Measurements from ENCODE around the gene NRXN3.

Gene NRXN3

DNA sequence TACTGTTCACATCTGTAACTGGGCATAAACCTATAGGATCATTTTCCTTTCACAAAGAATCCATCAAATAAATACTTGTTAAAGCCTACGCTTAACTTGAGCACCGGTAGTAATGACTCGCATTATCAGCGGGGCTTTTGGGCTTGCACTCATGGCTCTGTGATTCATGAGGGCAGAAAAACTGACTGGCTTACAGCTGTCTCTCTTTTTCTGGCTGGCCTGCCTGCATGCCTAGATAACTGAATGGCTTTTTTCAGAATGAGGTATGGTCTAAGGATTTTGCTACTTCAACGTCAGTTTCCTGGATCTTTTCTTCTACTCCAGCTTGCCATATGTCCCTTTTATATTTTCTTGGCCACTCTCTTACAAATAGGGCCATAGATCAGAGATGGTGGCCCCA lies 531.1 kb downstream of the NRXN3 start:
- H3K36me3 ChIP-seq (ENCODE audit: control insufficient read depth, insufficient read depth, low read length) = no peaks in the 10 kb centered on the region
- TF ChIP-seq, protein P1, sequence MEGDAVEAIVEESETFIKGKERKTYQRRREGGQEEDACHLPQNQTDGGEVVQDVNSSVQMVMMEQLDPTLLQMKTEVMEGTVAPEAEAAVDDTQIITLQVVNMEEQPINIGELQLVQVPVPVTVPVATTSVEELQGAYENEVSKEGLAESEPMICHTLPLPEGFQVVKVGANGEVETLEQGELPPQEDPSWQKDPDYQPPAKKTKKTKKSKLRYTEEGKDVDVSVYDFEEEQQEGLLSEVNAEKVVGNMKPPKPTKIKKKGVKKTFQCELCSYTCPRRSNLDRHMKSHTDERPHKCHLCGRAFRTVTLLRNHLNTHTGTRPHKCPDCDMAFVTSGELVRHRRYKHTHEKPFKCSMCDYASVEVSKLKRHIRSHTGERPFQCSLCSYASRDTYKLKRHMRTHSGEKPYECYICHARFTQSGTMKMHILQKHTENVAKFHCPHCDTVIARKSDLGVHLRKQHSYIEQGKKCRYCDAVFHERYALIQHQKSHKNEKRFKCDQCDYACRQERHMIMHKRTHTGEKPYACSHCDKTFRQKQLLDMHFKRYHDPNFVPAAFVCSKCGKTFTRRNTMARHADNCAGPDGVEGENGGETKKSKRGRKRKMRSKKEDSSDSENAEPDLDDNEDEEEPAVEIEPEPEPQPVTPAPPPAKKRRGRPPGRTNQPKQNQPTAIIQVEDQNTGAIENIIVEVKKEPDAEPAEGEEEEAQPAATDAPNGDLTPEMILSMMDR (IDR thresholded peaks at IDR 0.05; ENCODE audit: insufficient read depth, low read length, poor library complexity, severe bottlenecking) = no peak
- H3K4me3 ChIP-seq (replicated peaks; ENCODE audit: low read depth, low read length) = no peak overlapping the region
- DNase-seq (ENCODE audit: extremely low read depth, insufficient read length) = no peak
- H3K27me3 ChIP-seq (replicated peaks; ENCODE audit: control insufficient read depth, insufficient read depth, low read length) = no peaks in the 10 kb centered on the region

DNA sequence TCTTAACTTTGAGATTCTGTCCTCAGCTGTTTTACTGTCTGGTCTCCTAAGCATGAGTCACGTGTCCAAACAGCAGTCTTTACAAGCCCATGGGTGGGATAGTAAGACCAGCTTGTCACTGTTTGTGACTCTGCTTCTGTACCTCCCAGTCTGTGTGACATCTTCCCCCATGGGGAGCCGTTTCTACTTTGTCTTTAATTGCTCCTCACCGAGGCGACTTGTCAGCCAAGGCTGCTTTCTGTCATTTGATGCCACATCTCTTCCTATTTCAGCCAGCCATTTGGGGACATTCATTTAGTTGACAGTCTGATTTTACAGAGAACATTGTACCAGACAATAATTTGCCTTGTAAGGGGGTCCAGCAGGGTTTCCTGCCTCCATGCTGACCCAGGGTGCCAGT lies 534.8 kb downstream of the NRXN3 start:
- no peaks in the 10 kb centered on the region for H3K27me3 ChIP-seq (replicated peaks; ENCODE audit: control insufficient read depth, insufficient read depth, low read length)
- DNase-seq (ENCODE audit: extremely low read depth, insufficient read length) = no peak
- H3K4me3 ChIP-seq (replicated peaks; ENCODE audit: low read depth, low read length) = no peak overlapping the region
- H3K36me3 ChIP-seq (ENCODE audit: control insufficient read depth, insufficient read depth, low read length) = no peaks in the 10 kb centered on the region
- TF ChIP-seq, protein P1 (IDR thresholded peaks at IDR 0.05; ENCODE audit: insufficient read depth, low read length, poor library complexity, severe bottlenecking) = no peak

DNA sequence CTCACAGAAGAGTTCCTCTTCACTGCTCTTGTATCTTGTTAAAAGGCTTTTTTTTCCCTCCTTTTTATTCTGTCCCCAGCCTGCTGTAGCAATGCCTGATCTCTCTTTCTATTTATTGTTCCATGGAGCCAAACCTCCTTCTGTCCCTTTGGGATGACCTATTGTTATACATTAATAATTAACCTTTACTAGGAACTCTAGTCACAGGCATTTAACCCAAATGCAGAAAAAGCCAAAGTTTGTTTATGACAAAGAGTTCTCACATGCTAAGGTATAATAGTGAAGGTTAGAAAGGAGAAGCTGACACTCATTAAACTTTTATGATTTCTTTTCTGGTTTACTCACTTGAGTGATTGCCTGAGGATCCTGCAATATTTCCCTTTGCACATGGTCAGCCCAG lies 535.8 kb downstream of the NRXN3 start:
- no peak for DNase-seq (ENCODE audit: extremely low read depth, insufficient read length)
- Histone ChIP-seq H3K27me3 (replicated peaks; ENCODE audit: control insufficient read depth, insufficient read depth, low read length) (no peaks in the 10 kb centered on the region), H3K36me3 (ENCODE audit: control insufficient read depth, insufficient read depth, low read length) (no peaks in the 10 kb centered on the region), H3K4me3 (replicated peaks; ENCODE audit: low read depth, low read length) (no peak overlapping the region)
- TF ChIP-seq, protein P1 (IDR thresholded peaks at IDR 0.05; ENCODE audit: insufficient read depth, low read length, poor library complexity, severe bottlenecking) = no peak

DNA sequence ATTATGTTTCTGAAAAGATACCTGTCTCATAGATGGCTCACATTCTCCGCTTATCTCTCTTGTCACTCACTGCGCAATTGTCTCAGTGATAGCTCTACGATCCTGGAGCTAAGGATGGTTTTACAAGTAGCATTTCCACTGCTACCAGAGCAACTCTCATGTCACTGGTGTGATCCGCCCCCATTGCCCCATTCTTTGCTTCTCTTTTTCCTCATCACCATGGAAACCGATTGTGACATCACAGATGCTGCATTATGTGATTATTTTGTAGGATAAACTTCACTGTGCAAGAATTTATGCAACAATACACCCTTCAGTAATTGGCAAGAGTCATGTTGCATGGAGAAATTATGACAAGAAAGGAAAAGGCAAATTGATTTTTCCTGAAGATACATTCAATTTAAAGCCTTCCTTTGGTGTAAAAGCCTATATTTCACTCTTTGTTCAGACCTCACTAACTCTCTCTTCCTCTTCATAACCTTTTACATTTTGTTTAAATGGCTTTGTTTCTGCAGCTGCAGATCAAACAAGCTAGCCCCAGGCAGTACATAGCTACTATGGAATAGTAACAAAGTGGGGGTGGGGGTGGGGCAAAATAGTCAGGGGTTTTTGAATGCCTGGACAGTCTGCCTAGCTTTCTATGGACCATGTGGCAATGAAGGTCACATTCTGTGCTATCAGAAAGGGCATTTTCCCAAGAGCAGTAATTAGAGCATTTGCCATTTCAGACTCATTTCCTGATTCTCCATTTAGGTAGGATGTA lies 539.8 kb downstream of the NRXN3 start:
- Histone ChIP-seq H3K27me3 (replicated peaks; ENCODE audit: control insufficient read depth, insufficient read depth, low read length) (no peaks in the 10 kb centered on the region), H3K36me3 (ENCODE audit: control insufficient read depth, insufficient read depth, low read length) (no peaks in the 10 kb centered on the region), H3K4me3 (replicated peaks; ENCODE audit: low read depth, low read length) (no peak overlapping the region)
- no peak for DNase-seq (ENCODE audit: extremely low read depth, insufficient read length)
- TF ChIP-seq, protein P1 (IDR thresholded peaks at IDR 0.05; ENCODE audit: insufficient read depth, low read length, poor library complexity, severe bottlenecking) = no peak

DNA sequence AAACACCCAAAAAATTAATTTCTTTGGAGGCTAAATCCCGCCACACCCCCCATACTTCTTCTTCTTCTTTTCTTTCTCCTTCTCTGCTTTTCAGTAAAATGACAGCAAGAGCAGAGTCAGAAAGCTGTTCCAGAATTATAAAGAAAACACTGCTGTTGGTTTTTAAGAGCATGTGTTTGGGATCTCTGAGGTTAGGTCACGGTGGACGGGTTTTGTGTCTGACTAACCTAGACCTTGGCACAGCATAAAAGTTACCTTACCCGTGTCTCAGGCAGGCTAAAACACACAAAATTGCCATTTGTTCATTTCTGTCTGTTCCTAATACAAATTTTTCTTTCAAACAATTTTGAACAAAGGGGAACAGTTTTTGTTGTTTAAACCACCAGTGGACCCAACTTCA lies 540.8 kb downstream of the NRXN3 start:
- DNase-seq (ENCODE audit: extremely low read depth, insufficient read length) = no peak
- Histone ChIP-seq H3K36me3 (ENCODE audit: control insufficient read depth, insufficient read depth, low read length) (no peaks in the 10 kb centered on the region), H3K27me3 (replicated peaks; ENCODE audit: control insufficient read depth, insufficient read depth, low read length) (no peaks in the 10 kb centered on the region), H3K4me3 (replicated peaks; ENCODE audit: low read depth, low read length) (no peak overlapping the region)
- TF ChIP-seq, protein P1 (IDR thresholded peaks at IDR 0.05; ENCODE audit: insufficient read depth, low read length, poor library complexity, severe bottlenecking) = no peak

DNA sequence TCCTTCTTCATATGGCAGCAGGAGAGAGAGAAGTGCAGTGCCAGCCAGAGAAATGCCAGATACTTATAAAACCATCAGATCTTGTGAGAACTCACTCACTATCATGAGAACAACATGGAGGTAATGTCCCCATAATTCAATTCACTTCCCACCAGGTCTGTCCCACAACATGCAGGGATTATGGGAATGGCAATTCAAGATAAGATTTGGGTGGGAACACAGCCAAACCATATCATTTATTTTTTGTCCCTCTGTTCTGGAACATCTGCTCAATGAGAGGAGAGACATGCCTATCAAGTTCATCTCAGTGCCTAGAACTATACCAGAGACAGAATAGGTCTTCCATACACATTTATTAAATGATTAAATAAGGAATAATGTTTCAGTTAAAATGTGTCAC lies 543.5 kb downstream of the NRXN3 start:
- no peaks in the 10 kb centered on the region for H3K27me3 ChIP-seq (replicated peaks; ENCODE audit: control insufficient read depth, insufficient read depth, low read length)
- no peaks in the 10 kb centered on the region for H3K36me3 ChIP-seq (ENCODE audit: control insufficient read depth, insufficient read depth, low read length)
- TF ChIP-seq, protein P1 (IDR thresholded peaks at IDR 0.05; ENCODE audit: insufficient read depth, low read length, poor library complexity, severe bottlenecking) = no peak
- no peak overlapping the region for H3K4me3 ChIP-seq (replicated peaks; ENCODE audit: low read depth, low read length)
- DNase-seq (ENCODE audit: extremely low read depth, insufficient read length) = no peak

All from GM06990 (cell line).